GM23338 (cell line): ENCODE results near the gene STIM1. TPM values are rescaled to one million over a fixed set of nuclear protein-coding genes. Genes with fewer than 3 reads are reported as not detected.

Source experiments
- ATAC-seq: fragments of 200-7000 bp; cut with Tn5 transposase; 3 replicates; pipeline ENCODE4 v1.9.1; 2020
- DNase-seq: peaks from one replicate; pipeline ENCODE4 v3.0.0-alpha.2; 2015; ENCODE audit warnings: low spot score
- H2AFZ ChIP-seq: fragments of 200-600 bp; sonication (generic); 2 replicates; pipeline ENCODE4 v1.8.0; 2016; ENCODE audit warnings: antibody characterized with exemption, mild to moderate bottlenecking, moderate library complexity
- H3F3A ChIP-seq: fragments of 200-600 bp; sonication (generic); replicated peaks from 2 replicates; pipeline ENCODE4 v1.8.0; 2017; ENCODE audit warnings: antibody characterized with exemption, mixed run types, low read depth
- H3K27ac ChIP-seq: fragments of 200-600 bp; sonication (generic); 2 replicates; pipeline ENCODE4 v1.6.1; 2016; ENCODE audit warnings: low read depth
- H3K27me3 ChIP-seq: fragments of 200-600 bp; sonication (generic); 2 replicates; pipeline ENCODE4 v1.8.0; 2016; ENCODE audit warnings: mild to moderate bottlenecking, mixed run types, moderate library complexity; ENCODE audit not compliant: insufficient read depth
- H3K36me3 ChIP-seq: fragments of 200-600 bp; sonication (generic); 2 replicates; pipeline ENCODE4 v1.8.0; 2016; ENCODE audit warnings: mild to moderate bottlenecking; ENCODE audit not compliant: insufficient read depth
- H3K4me1 ChIP-seq: fragments of 200-600 bp; sonication (generic); 2 replicates; pipeline ENCODE4 v1.8.0; 2016; ENCODE audit warnings: mild to moderate bottlenecking, moderate library complexity; ENCODE audit not compliant: insufficient read depth
- H3K4me2 ChIP-seq: fragments of 200-600 bp; sonication (generic); 2 replicates; pipeline ENCODE4 v1.7.1; 2017; ENCODE audit warnings: mixed run types
- H3K4me3 ChIP-seq: fragments of 200-600 bp; sonication (generic); 2 replicates; pipeline ENCODE4 v1.6.1; 2016; ENCODE audit warnings: mixed run types
- H3K79me2 ChIP-seq: fragments of 200-600 bp; sonication (generic); replicated peaks from 2 replicates; pipeline ENCODE4 v1.8.0; 2017; ENCODE audit warnings: mild to moderate bottlenecking; ENCODE audit not compliant: insufficient read depth
- H3K9me2 ChIP-seq: fragments of 200-600 bp; sonication (generic); 2 replicates; pipeline ENCODE4 v1.8.0; 2017; ENCODE audit not compliant: insufficient read depth
- H4K20me1 ChIP-seq: fragments of 200-600 bp; sonication (generic); replicated peaks from 2 replicates; pipeline ENCODE4 v1.8.0; 2017; ENCODE audit warnings: mild to moderate bottlenecking; ENCODE audit not compliant: insufficient read depth
- H3K27ac Mint-ChIP-seq: 2 replicates; pipeline ENCODE4 v1.8.0; 2020; ENCODE audit warnings: inconsistent platforms, mild to moderate bottlenecking, moderate library complexity, mixed read lengths
- H3K27me3 Mint-ChIP-seq: 3 replicates; pipeline ENCODE4 v1.8.0; 2022; ENCODE audit warnings: low read depth, mild to moderate bottlenecking, moderate library complexity, mixed read lengths, inconsistent platforms; ENCODE audit not compliant: insufficient read depth, poor library complexity
- H3K36me3 Mint-ChIP-seq: 3 replicates; pipeline ENCODE4 v1.8.0; 2021; ENCODE audit warnings: low read depth, mild to moderate bottlenecking, inconsistent platforms, moderate library complexity, mixed read lengths
- H3K4me1 Mint-ChIP-seq: 3 replicates; pipeline ENCODE4 v1.8.0; 2020; ENCODE audit warnings: mild to moderate bottlenecking, inconsistent platforms, mixed read lengths
- H3K4me3 Mint-ChIP-seq: 3 replicates; pipeline ENCODE4 v1.8.0; 2021; ENCODE audit warnings: moderate library complexity, mild to moderate bottlenecking, inconsistent platforms, mixed read lengths
- H3K9me3 Mint-ChIP-seq: 3 replicates; pipeline ENCODE4 v1.8.0; 2020; ENCODE audit warnings: moderate library complexity, mild to moderate bottlenecking, inconsistent platforms, mixed read lengths
- CREB1 ChIP-seq: fragments of 250-450 bp; sonication (Bioruptor Pico); IDR thresholded peaks from 2 replicates; pipeline ENCODE4 v1.5.0; 2020; ENCODE audit warnings: low read depth, mild to moderate bottlenecking, moderate library complexity
- CTCF ChIP-seq, 2 experiments: fragments of 200-600 bp in 1 of 2; sonication (generic) in 1 of 2; conservative IDR thresholded peaks; 2 replicates each; pipeline versions ENCODE4 v1.5.1 to v1.6.1; 2016 to 2017; ENCODE audit warnings: antibody characterized with exemption in 2 of 2, low read depth in 2 of 2, mild to moderate bottlenecking in 2 of 2, moderate library complexity in 1 of 2
- JUNB ChIP-seq: IDR thresholded peaks from one replicate; pipeline ENCODE4 v1.6.1; 2016; ENCODE audit warnings: antibody characterized with exemption; ENCODE audit not compliant: unreplicated experiment
- NANOG ChIP-seq: IDR thresholded peaks from 2 replicates; pipeline ENCODE4 v1.6.1; 2016; ENCODE audit warnings: antibody characterized with exemption, borderline replicate concordance
- REST ChIP-seq: IDR thresholded peaks from one replicate; pipeline ENCODE4 v1.6.1; 2018; ENCODE audit warnings: antibody characterized with exemption; ENCODE audit not compliant: unreplicated experiment
- STAT1 ChIP-seq: IDR thresholded peaks from one replicate; pipeline ENCODE4 v1.6.1; 2016; ENCODE audit warnings: antibody characterized with exemption; ENCODE audit not compliant: unreplicated experiment
- ZNF114 ChIP-seq: fragments of 250-450 bp; sonication (Bioruptor Pico); IDR thresholded peaks from 2 replicates; pipeline ENCODE4 v1.5.0; 2020; ENCODE audit warnings: mild to moderate bottlenecking, moderate library complexity
- ZNF331 ChIP-seq: fragments of 250-450 bp; sonication (Bioruptor Pico); IDR thresholded peaks from 2 replicates; pipeline ENCODE4 v1.5.0; 2020; ENCODE audit warnings: low read depth, mild to moderate bottlenecking, moderate library complexity
- polyA plus RNA-seq: library from polyadenylated mRNA; unstranded; fragments of >200 nt; fragmentation: Nextera tagmentation; extraction: Ambion mirVana; gene quantifications from 2 replicates; pipeline ENCODE4 v1.2.1, GENCODE V29; 2016
- total RNA-seq: library from RNA; depleted of rRNA; stranded (reverse); fragments of >200 nt; shearing (Covaris generic); gene quantifications from 2 replicates; pipeline ENCODE4 v1.2.3, GENCODE V29; 2014
- TF ChIP-seq, protein P1 (sequence below): IDR thresholded peaks from 2 replicates; pipeline ENCODE4 v1.6.1; 2016; ENCODE audit warnings: antibody characterized with exemption

STIM1 gene
- total and polyA plus RNA-seq, 2 experiments from 2014 or later = 3.5 to 14.0 TPM

- TF ChIP-seq REST (no peak), STAT1 (no peak), ZNF331 (CRISPR knock-in tag) (no peak), CREB1 (CRISPR knock-in tag) (no peak)
Measured at GRCh38 chr11:3831378-3832239, 23.9 kb upstream of the STIM1 start (continued).

GRCh38 chr11:3832816-3833215, 22.6 kb upstream of the STIM1 start:
- no peak for DNase-seq
- H3K4me3 ChIP-seq = no peak overlapping the region
- no peak overlapping the region for H3K27ac ChIP-seq
- peaks cover 8% of the 10 kb centered on the region for H3K27me3 Mint-ChIP-seq
- no peaks in the 10 kb centered on the region for H3K27me3 ChIP-seq
- peaks cover 43% of the 10 kb centered on the region for H4K20me1 ChIP-seq
- no peak for ATAC-seq
- H3K4me2 ChIP-seq = no peak overlapping the region
- H3K79me2 ChIP-seq = peaks cover 56% of the 10 kb centered on the region
- H3K4me1 Mint-ChIP-seq = peaks cover 34% of the 10 kb centered on the region
- H3K36me3 Mint-ChIP-seq = peaks cover 32% of the 10 kb centered on the region
- no peak for TF ChIP-seq JUNB
- TF ChIP-seq NANOG = no peak
- TF ChIP-seq ZNF331 (CRISPR knock-in tag) = no peak
- TF ChIP-seq REST = no peak
- no peak for TF ChIP-seq ZNF114 (CRISPR knock-in tag)
- TF ChIP-seq CTCF (conservative IDR thresholded peaks at IDR 0.05; ENCODE audit: low read depth in 2 of 2) = no peak
- TF ChIP-seq CREB1 (CRISPR knock-in tag) = no peak
- TF ChIP-seq, protein P1, sequence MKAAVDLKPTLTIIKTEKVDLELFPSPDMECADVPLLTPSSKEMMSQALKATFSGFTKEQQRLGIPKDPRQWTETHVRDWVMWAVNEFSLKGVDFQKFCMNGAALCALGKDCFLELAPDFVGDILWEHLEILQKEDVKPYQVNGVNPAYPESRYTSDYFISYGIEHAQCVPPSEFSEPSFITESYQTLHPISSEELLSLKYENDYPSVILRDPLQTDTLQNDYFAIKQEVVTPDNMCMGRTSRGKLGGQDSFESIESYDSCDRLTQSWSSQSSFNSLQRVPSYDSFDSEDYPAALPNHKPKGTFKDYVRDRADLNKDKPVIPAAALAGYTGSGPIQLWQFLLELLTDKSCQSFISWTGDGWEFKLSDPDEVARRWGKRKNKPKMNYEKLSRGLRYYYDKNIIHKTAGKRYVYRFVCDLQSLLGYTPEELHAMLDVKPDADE = no peak
- no peak overlapping the region for H3K4me3 Mint-ChIP-seq
- H3K9me2 ChIP-seq = no peaks in the 10 kb centered on the region
- 0 out of 2 replicates have a peak, but pooled peaks cover 3% of the 10 kb centered on the region for H3F3A ChIP-seq
- no peak overlapping the region for H2AFZ ChIP-seq
- peaks cover 24% of the 10 kb centered on the region for H3K4me1 ChIP-seq
- H3K36me3 ChIP-seq = no peaks in the 10 kb centered on the region; the same call in 1 of the 2 replicates
- H3K27ac Mint-ChIP-seq = no peak overlapping the region
- H3K9me3 Mint-ChIP-seq = no peaks in the 10 kb centered on the region
